Measurements from ENCODE around the gene NEMP2.

Gene NEMP2, protein sequence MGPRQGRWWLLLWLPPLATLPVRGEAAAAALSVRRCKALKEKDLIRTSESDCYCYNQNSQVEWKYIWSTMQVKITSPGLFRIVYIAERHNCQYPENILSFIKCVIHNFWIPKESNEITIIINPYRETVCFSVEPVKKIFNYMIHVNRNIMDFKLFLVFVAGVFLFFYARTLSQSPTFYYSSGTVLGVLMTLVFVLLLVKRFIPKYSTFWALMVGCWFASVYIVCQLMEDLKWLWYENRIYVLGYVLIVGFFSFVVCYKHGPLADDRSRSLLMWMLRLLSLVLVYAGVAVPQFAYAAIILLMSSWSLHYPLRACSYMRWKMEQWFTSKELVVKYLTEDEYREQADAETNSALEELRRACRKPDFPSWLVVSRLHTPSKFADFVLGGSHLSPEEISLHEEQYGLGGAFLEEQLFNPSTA

DNA sequence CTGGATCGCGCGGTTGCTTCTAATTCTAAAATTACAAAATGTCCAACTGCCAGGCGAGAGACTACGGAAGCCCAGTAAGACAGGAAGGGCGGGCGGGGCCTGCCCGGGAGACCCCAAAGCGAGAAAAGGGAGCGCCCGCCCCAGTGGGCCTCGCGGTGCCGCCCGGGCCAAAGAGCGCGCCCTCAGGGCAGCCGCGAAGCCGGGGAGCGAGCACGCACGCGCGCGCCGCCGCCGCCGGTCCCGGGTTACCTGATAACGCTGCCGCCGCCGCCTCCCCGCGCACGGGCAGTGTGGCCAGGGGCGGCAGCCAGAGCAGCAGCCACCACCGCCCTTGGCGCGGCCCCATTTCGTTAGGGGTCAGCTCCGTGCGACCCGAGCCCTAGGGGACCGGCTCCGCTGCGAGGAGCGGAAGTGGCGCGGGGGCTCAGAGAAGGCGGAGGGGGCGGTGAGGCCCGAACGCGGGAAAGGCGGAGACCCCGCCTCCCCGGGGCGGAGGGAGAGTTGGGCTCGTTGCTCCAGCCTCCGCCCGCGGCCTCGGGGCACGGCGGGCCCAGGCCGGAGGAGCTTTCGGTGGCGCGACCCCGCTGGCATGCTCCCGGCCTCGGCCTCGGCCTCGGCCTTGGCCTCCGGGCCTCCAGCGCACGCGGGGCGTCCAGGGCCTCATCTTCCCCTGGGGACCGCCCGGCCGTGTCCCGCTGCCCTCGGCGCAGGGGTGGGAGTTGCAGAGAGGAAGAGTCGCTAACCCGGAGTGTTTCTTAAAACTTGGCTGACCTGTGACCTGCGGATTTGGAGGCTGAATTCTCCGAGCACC is at the start of gene NEMP2:
Gene NEMP2, minus strand, starts transcription at position 413 of the 811 bp plus-strand sequence. Its CDS starts 67 bp downstream, at position 346.
- DNase-seq (ENCODE audit: low read depth): peak; percentile 41

GRCh38 chr2:190583507-190584337 is 49.2 kb upstream of the NEMP2 start:
- no peak for DNase-seq (ENCODE audit: low read depth)

DNA sequence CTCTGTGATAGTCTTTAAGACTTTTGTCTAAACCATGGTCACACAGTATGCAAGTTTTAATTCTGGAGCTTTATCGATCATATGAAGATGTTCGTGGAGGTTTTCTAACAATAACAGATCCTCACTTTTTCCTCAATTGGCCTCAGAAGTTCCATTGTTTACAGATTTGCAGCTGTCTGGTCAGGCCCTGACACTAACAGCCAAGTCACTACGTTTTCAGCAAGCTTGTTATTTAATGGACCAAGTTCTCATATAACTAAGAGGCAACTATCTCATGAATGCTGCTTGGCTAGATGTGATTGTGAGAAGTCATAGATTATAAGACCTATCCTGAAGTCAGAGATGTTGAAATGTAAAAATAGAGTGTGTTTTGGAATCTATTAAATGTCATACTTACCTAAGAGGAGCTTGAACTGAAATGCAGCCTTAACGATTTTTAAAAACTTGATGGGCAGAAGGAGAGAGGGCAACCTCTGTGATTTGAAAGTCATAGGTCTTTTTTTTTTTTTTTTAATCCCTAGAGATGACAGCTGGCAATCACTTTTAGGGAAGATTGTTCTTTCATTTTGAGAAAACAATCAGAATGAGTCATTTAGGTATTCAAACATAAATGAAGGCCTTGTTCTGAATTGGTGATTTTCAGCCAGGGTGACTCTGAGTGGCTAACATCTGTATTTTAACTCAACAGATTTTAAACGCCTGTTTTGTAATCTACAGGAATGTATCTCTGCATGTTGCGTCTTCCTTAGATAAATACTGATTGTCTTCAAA is 48.4 kb upstream of the NEMP2 start:
- DNase-seq (ENCODE audit: low read depth): peak; percentile 14

DNA sequence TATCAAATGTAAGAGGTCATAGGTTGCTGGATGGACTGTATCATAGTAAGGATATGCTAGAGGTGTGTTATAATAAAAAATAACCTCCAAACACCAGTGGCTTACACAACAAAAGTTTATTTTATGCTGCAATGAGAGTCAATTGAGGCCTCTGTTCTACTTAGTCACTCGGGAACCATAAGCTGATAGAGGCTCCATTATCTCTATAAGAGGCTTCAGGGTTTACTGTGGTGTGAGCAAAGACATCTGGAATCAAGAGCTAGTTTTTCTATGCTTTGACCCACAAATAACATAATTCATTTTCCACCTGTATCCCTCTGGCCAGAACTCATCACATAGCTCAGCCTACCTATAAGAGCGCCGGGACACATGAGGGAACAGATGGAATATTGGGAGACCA is 47.5 kb upstream of the NEMP2 start:
- no peak for DNase-seq (ENCODE audit: low read depth)

DNA sequence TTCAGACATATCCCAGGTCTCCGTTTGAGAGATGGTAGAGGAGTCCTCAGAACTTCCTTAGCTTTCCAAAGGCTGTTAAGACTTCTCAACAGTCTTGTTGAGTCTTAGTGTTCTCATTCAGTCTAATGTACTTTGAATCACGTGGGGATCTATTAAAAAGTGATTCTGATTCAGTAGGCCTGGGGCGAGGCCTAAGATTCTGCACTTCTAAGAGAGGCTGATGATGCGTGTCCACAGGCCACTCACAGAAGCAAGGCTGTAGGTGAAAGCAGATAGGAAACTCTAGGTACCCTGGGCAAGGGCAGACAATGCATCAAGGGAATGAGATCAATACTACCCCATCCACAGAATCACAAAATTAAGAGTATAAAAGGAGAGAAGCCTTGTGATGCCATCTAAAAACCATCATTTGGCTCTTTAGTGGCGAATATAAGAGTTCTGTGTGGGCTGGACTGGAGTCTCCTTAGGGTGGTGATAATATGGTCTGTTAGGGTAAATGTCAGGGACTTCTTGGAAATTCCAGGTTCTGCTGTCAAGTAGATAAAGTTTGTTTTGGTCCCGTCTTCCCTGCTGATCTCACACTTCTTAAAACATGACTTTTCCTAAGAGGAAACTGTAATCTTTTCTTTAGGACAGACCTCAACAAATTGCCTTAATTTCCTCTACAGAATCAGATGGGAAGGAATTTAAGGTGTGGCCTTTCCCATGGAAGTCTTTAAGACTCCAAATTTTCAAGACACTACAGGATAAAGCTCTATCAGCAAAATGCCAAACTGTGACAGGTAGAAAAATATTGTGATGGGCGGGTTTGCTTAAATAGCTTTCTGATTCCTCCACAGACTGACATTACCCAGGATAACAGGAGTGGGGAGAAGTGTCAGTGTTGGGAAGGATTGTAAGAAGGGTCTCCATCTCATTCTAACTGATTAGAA is 45.7 kb upstream of the NEMP2 start:
- no peak for DNase-seq (ENCODE audit: low read depth)

DNA sequence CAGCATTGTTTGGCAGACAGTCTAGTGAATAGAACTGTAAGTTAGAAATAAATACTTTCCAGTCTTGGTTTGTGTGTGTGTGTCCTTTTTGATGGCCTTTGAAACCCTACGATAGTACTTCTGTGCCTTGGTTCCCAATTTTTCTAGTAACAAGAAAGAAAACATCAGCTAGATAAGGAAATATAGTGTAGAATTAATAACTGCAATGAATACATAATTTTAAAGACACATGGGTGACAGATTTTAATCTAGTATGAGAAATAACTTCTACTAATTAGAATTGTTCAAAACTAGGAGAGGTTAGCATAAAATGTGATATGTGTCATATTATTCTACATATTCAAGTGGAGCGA is 44.5 kb upstream of the NEMP2 start:
- DNase-seq (ENCODE audit: low read depth): no peak

DNA sequence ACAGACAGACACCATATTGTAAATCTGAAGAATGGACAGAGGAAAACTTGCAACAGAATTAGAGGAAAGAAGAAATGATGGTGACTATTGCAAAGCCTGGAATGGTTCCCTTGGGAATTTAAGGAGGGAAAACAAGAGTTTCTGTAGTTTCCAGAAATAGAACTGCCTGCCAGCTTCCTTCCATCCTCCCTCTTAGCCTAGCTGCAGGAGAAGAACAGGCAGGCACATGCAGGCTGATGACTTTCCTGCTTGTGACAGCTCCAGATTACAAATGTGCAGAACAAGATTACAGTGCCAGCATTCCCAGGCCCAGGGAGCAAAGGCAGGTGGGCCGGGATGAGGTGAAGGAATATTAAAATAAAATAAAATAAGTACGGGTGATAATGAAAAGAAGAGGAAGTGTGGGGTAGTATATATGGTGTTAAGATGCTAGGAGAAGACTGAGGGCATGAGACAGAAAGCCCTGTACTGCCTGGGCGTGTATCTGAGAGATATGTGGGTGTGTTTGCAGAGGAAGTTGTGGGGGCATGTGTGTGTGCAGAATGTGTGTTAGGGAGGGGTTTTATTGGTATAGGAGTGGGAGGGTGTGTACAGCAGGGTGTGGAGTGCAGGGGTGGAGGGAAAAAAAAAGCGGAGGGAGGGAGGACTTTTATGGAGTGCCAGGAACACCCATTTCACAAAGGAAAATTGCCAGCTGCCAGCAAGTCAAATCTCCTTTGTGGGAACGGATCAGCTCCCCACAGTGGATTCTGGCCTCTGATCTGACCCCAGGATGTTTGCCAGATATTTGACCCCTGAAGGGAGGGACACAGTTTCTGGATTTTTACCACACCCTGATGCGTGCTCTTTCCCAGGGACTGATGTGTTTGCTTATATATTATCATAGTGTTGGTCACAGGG is 43.9 kb upstream of the NEMP2 start:
- peak; percentile 23 for DNase-seq (ENCODE audit: low read depth)

GRCh38 chr2:190576573-190576972 is 42.1 kb upstream of the NEMP2 start:
- no peak for DNase-seq (ENCODE audit: low read depth)

- no peak for DNase-seq (ENCODE audit: low read depth)
These were observed 40.7 kb upstream of the NEMP2 start for GRCh38 chr2:190575263-190575662.

DNA sequence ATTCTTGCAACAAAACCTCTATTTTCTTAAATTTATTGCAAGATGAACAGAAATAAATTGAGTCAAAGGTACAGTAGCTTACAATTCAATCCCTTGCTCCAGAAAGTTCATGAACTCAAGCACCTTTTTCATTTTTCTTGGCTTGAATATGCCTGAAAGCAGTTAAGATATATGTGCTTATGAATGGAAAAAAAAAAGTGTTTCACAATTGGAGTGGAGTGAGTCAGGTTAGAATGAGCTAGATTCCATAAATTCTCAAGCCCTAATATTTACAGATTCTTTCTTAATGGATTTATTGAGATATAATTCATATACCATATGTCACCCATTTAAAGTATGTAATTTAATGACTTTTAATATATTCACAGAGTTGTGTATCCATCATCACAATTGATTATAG is 39.6 kb upstream of the NEMP2 start:
- DNase-seq (ENCODE audit: low read depth): peak; percentile 79

- no peak for DNase-seq (ENCODE audit: low read depth)
These were observed 37.7 kb upstream of the NEMP2 start for GRCh38 chr2:190572246-190572645.

DNA sequence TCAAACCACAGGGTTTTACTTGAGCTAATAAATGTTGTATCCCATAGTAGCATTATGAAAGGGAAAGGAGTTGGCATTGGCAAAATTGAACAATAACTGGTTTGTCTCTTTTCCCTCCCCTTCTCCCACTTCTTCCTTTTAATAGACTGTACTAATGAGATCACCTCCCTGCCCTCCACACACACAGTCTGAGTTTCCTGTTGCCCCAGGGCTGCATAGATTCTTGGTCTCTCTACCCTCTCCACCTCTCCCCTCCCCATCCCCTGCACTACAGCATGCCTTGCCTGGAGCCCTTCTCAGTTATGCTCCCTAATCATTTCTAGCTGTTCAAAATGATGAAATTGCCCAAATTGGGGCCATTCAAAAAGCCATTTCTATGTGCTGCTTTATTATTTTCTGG is 37.2 kb upstream of the NEMP2 start:
- DNase-seq (ENCODE audit: low read depth): no peak

GRCh38 chr2:190570871-190571270 is 36.3 kb upstream of the NEMP2 start:
- no peak for DNase-seq (ENCODE audit: low read depth)

- DNase-seq (ENCODE audit: low read depth): no peak
These were observed 35.7 kb upstream of the NEMP2 start for GRCh38 chr2:190569994-190570755.

- no peak for DNase-seq (ENCODE audit: low read depth)
These were observed 30.3 kb upstream of the NEMP2 start for GRCh38 chr2:190564838-190565237.

DNA sequence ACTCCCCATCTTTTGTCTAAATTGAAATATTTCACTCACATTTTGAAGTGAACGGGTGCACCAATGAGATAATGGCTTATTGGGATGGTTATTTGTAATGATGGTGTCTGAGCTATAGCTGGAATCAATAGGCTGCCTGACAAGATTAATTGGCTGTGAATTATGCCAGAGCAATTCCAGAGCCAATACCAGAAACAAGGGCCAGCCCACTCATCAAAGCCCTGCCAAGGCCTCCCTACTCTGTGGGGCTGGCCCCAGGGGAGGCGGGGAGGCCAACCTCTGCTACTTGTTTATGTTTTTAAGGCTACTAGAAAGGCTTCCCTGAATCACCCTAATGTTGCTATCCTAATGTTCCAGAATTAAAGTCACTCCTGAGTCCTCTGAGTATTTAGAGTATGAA is 29.1 kb upstream of the NEMP2 start:
- no peak for DNase-seq (ENCODE audit: low read depth)

DNA sequence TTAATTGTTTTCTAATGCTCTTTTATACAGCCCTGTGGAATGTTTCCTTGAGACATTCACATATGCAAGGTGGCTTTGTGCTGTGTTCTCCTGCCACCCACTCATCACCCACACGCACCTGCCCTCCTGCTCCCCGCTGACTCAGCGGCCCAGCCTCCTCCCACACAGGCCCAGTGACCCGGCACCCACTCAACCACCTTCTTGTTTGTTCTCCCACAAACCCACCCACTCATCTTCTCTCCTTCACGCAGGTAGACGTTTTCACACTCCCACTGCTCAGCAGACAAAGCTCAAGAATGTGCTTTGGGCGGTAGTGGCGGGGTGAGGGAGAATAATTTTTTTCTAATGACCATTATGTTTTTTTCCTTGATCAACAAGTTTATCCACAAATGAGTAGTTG is 28.6 kb upstream of the NEMP2 start:
- no peak for DNase-seq (ENCODE audit: low read depth)

DNA sequence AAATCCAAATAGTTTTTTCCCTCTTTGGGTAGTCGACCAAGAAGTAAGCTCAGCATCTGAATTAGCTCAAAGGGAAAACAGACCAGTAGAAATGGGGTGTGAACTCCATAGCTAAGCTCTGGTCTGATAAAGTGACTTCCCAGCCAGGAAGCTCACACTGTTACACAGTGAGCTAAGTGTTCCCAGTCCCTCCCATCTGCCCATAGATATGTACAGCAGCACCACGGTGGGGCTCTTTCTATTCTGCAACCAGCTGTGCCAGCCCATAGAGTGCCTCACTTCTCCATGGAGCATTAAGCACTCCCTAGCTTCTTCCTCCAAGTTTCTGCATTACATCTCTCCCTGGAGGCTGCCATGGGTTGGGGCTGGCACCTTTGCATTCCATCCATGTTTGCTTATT is 27.6 kb upstream of the NEMP2 start:
- no peak for DNase-seq (ENCODE audit: low read depth)

GRCh38 chr2:190561094-190561493 is 26.6 kb upstream of the NEMP2 start:
- no peak for DNase-seq (ENCODE audit: low read depth)
